ENCODE measurements around the gene KLHL28. TPM values are rescaled to one million over a fixed set of nuclear protein-coding genes. Genes with fewer than 3 reads are reported as not detected.

Gene KLHL28
- total RNA-seq, 3 donors from 2014 or later: 16.1 to 19.5 (median 19.3) TPM

- Histone ChIP-seq H3K36me3 (ENCODE audit: low read depth) (no peaks in the 10 kb centered on the region), H3K9me3 (no peaks in the 10 kb centered on the region), H3K4me3 (no peak overlapping the region), H3K4me1 (ENCODE audit: low read depth) (no peaks in the 10 kb centered on the region)
- ATAC-seq (no peak), DNase-seq (no peak)
- TF ChIP-seq CTCF (IDR thresholded peaks at IDR 0.05): no peak
- intact Hi-C loops (cut with DNase I, micrococcal nuclease): no loop called here
Observed at GRCh38 chr14:44941591-44941990, 20.2 kb downstream of the KLHL28 start.

- intact Hi-C loops (cut with DNase I, micrococcal nuclease): no loop called here
- no peak for TF ChIP-seq CTCF (IDR thresholded peaks at IDR 0.05)
Observed at GRCh38 chr14:44940944-44941343, 20.8 kb downstream of the KLHL28 start.

GRCh38 chr14:44940211-44940610, 21.5 kb downstream of the KLHL28 start:
- no peak for TF ChIP-seq CTCF (IDR thresholded peaks at IDR 0.05)
- DNase-seq (no peak), ATAC-seq (no peak)
- no peaks in the 10 kb centered on the region for H3K4me1 ChIP-seq (ENCODE audit: low read depth)
- H3K9me3 ChIP-seq: no peaks in the 10 kb centered on the region
- H3K36me3 ChIP-seq (ENCODE audit: low read depth): no peaks in the 10 kb centered on the region
- H3K4me3 ChIP-seq: no peak overlapping the region
- intact Hi-C loops (cut with DNase I, micrococcal nuclease): no loop called here

More at GRCh38 chr14:44940944-44941343, 20.8 kb downstream of the KLHL28 start:
- no peaks in the 10 kb centered on the region for H3K4me1 ChIP-seq (ENCODE audit: low read depth)
- DNase-seq (no peak), ATAC-seq (no peak)
- H3K9me3 ChIP-seq: no peaks in the 10 kb centered on the region
- H3K36me3 ChIP-seq (ENCODE audit: low read depth): no peaks in the 10 kb centered on the region
- H3K4me3 ChIP-seq: no peak overlapping the region

GRCh38 chr14:44937547-44937946, 24.2 kb downstream of the KLHL28 start:
- ATAC-seq: no peak
- no peak overlapping the region for H3K4me3 ChIP-seq
- H3K9me3 ChIP-seq: no peaks in the 10 kb centered on the region
- H3K36me3 ChIP-seq (ENCODE audit: low read depth): no peaks in the 10 kb centered on the region
- no peak for DNase-seq
- H3K4me1 ChIP-seq (ENCODE audit: low read depth): no peaks in the 10 kb centered on the region
- intact Hi-C loops (cut with DNase I, micrococcal nuclease): no loop called here
- no peak for TF ChIP-seq CTCF (IDR thresholded peaks at IDR 0.05)

GRCh38 chr14:44935155-44935554, 26.6 kb downstream of the KLHL28 start:
- H3K36me3 ChIP-seq (ENCODE audit: low read depth): no peaks in the 10 kb centered on the region
- ATAC-seq: no peak

More at GRCh38 chr14:44935155-44935554, 26.6 kb downstream of the KLHL28 start:
- Histone ChIP-seq H3K4me3 (no peak overlapping the region), H3K9me3 (no peaks in the 10 kb centered on the region), H3K4me1 (ENCODE audit: low read depth) (no peaks in the 10 kb centered on the region)
- intact Hi-C loops (cut with DNase I, micrococcal nuclease): no loop called here
- no peak for DNase-seq
- no peak for TF ChIP-seq CTCF (IDR thresholded peaks at IDR 0.05)

Data from mucosa of descending colon (tissue), 3 donors.